NCI-H1105 (cell line): Measurements from ENCODE around the gene HPS4.
"Not testable (repeated sequence)": the region's sequence is repeated elsewhere in the genome, so short reads cannot be mapped to it uniquely, and the experiment has no call there.

Experiments used
- DNase-seq: peaks from one replicate; lab custom pipeline; 2025; lab: John Stamatoyannopoulos, UW

The HPS4 gene

GRCh38 chr22:26442086-26442756, 41.4 kb downstream of the HPS4 start:
- no peak for DNase-seq

GRCh38 chr22:26439559-26439958, 44.0 kb downstream of the HPS4 start:
- DNase-seq = no peak

GRCh38 chr22:26438776-26439175, 44.8 kb downstream of the HPS4 start:
- not testable (repeated sequence) for DNase-seq

GRCh38 chr22:26437694-26438392, 45.7 kb downstream of the HPS4 start:
- DNase-seq = no peak

- no peak for DNase-seq
Observed at GRCh38 chr22:26436903-26437515, 46.6 kb downstream of the HPS4 start.

GRCh38 chr22:26435327-26436093, 48.1 kb downstream of the HPS4 start:
- DNase-seq = no peak

GRCh38 chr22:26433805-26434204, 49.8 kb downstream of the HPS4 start:
- DNase-seq = no peak

GRCh38 chr22:26432619-26433311, 50.8 kb downstream of the HPS4 start:
- DNase-seq = no peak

GRCh38 chr22:26431261-26431995, 52.2 kb downstream of the HPS4 start:
- no peak for DNase-seq

- DNase-seq = no peak
Observed at GRCh38 chr22:26430600-26430999, 53.0 kb downstream of the HPS4 start.

GRCh38 chr22:26429458-26430286, 53.9 kb downstream of the HPS4 start:
- no peak for DNase-seq

- DNase-seq = peak; percentile 74
Observed at GRCh38 chr22:26428515-26429457, 54.8 kb downstream of the HPS4 start, which contains the start of gene ASPHD2. ASPHD2 (plus strand) TSS chr22:26429260; CDS start chr22:26433616, 4,356 bp downstream.

GRCh38 chr22:26426924-26427323, 56.7 kb downstream of the HPS4 start:
- no peak for DNase-seq

GRCh38 chr22:26418620-26419019, 65.0 kb downstream of the HPS4 start:
- no peak for DNase-seq

GRCh38 chr22:26417406-26417805, 66.2 kb downstream of the HPS4 start:
- no peak for DNase-seq

GRCh38 chr22:26416670-26417276, 66.8 kb downstream of the HPS4 start:
- no peak for DNase-seq

GRCh38 chr22:26416256-26416655, 67.3 kb downstream of the HPS4 start:
- DNase-seq = no peak

- no peak for DNase-seq
Observed at GRCh38 chr22:26414347-26414746, 69.2 kb downstream of the HPS4 start.

GRCh38 chr22:26410386-26410785, 73.2 kb downstream of the HPS4 start:
- DNase-seq = no peak
